ENCODE results near the gene ZNF442.

GRCh38 chr19:12365236-12366162 is at the start of gene ZNF442:
- TF ChIP-seq, protein P1, sequence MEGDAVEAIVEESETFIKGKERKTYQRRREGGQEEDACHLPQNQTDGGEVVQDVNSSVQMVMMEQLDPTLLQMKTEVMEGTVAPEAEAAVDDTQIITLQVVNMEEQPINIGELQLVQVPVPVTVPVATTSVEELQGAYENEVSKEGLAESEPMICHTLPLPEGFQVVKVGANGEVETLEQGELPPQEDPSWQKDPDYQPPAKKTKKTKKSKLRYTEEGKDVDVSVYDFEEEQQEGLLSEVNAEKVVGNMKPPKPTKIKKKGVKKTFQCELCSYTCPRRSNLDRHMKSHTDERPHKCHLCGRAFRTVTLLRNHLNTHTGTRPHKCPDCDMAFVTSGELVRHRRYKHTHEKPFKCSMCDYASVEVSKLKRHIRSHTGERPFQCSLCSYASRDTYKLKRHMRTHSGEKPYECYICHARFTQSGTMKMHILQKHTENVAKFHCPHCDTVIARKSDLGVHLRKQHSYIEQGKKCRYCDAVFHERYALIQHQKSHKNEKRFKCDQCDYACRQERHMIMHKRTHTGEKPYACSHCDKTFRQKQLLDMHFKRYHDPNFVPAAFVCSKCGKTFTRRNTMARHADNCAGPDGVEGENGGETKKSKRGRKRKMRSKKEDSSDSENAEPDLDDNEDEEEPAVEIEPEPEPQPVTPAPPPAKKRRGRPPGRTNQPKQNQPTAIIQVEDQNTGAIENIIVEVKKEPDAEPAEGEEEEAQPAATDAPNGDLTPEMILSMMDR (IDR thresholded peaks at IDR 0.05), result peak; percentile 48 to 90 (median 62)
- no peak for TF ChIP-seq EP300 (IDR thresholded peaks at IDR 0.05)
- TF ChIP-seq POLR2A (IDR thresholded peaks at IDR 0.05), result peak; percentile 87
